AG09319 (cell line): ENCODE results near the gene GALNT2.

Experiments used
- DNase-seq: peaks from one replicate; pipeline ENCODE4 v3.0.0-alpha.2; 2010; ENCODE audit warnings: low read depth; ENCODE audit errors: extremely low read depth
- CTCF ChIP-seq: IDR thresholded peaks from 2 replicates; pipeline ENCODE4 v1.5.1; 2011; ENCODE audit warnings: low read depth, mild to moderate bottlenecking, inconsistent platforms, low read length, moderate library complexity

Gene GALNT2

GRCh38 chr1:230152999-230153398, 86.0 kb downstream of the GALNT2 start:
- no peak for TF ChIP-seq CTCF
- no peak for DNase-seq

DNA sequence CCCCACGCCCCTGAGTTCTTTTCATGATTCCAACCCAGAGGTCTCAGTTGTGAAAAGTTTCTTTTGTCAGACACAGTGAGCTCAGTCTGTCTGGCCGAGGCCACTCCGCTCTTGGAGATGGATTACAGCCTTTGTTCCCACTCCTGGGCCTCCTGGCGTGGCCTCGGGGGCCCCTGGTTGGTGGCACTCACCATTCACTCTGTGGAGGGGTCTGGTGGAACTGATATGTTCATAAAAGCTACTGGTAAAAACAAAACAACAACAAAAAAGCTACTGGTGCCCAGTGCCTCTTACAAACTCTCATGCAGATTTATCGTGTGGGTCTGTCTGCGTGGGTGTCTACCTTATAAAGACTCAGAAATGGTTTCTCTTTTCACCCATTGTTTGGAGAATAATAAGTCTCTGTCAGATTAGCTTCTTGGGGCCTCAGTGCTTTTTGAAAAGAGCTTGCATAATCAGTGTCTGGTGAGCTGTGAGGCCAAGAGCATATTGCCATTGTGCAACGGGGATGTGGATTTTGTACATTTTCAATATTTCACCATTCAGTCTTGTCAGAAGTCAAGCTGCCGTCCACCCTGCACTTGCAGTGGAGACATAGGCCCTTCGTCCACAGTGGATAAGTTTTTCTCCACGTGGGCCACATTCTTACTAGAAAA, 86.7 kb downstream of the GALNT2 start:
- DNase-seq: no peak
- TF ChIP-seq CTCF: no peak

DNA sequence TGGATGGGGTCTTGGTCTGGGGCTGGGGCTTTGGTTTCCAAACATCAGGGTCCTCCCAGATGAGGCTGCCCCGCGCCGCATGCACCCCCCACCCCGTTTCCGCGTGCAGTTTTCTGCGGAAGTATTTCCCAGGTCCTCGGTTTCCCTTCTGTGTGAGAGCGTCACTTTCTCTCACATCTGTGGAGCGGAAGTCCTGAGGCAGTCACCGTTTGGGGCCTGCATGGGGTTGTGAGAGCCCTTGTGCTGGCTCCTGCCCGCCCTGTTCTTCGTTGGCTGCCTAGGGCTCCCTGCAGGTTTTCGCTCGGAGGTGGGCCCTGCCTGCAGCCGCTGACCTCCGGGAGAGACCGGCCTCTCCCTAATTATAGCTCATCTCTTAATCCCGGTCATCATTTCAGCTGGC, 88.0 kb downstream of the GALNT2 start:
- DNase-seq: no peak
- no peak for TF ChIP-seq CTCF

DNA sequence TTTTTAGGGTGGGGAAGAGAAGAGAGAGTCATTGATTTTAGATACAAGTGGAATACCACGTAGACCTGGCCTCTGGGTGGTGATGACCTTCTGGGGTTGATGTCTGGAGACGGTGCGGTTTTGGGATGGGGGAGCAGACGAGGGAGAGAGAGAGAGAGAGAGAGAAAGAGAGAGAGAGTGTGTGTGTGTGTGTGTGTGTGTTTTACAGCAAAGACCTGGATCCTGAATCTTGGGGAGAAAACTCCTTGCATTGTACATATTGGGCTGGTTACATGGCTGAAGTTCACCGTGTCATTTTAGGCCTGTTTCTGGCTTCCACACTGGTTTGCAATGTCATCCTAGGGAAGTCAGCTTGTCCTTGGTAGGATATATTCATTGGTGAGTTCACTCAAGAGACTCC, 89.0 kb downstream of the GALNT2 start:
- no peak for DNase-seq
- TF ChIP-seq CTCF: no peak

DNA sequence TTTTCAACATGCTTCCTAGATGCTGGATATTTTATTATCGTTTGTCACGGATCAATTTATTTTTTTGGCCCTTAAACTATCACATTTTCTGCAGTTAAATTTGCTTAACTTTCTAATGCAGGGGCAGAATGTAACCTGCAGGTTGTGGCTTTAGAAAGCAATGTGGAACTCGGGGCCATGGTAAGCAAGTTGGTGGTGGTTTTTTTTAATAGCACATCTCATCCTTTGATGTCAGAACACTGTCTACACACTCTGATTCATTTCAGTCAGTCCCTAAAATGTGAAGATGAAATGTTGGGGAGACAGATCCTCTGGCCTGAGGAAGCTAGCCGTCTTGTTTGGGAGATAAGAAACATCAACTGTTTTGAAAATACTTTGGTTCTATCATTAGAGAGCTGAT, 89.5 kb downstream of the GALNT2 start:
- TF ChIP-seq CTCF: no peak
- DNase-seq: no peak

GRCh38 chr1:230157420-230158390, 90.7 kb downstream of the GALNT2 start:
- TF ChIP-seq CTCF: no peak
- DNase-seq: no peak
